Fibroblast of lung (primary cell): ENCODE data around the gene NCBP2.

Experiments
- EZH2 ChIP-seq: IDR thresholded peaks from 2 replicates; pipeline ENCODE4 v1.5.1; 2012; ENCODE audit warnings: low read length, control low read depth, mild to moderate bottlenecking; ENCODE audit errors: missing control alignments
- TF ChIP-seq, protein P1 (sequence below), 2 donors: IDR thresholded peaks in 1 of 2; conservative IDR thresholded peaks in 1 of 2; 1 replicate in 1 of 2; 2 replicates in 1 of 2; pipeline ENCODE4 v1.5.1; 2011 to 2012; ENCODE audit warnings: low read length in 2 of 2, control low read depth in 1 of 2, inconsistent platforms in 1 of 2, low read depth in 1 of 2, mild to moderate bottlenecking in 1 of 2

DNA sequence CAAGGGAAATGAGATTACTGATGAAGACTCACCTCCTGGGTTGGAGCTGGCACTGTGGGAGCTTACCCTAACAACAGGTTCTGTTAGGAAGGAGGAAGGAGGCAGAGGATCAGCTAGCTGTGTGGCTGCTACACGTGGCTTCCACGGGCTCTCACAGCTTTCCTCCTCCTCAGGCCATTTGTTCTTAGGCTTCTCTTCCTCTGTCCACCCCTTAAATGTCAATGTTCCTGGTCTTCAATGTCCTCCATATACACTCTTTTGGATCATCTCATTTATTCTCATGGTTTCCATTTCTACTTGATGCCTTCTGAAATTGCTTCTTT lies 21.3 kb upstream of the NCBP2 start:
- TF ChIP-seq, protein P1, sequence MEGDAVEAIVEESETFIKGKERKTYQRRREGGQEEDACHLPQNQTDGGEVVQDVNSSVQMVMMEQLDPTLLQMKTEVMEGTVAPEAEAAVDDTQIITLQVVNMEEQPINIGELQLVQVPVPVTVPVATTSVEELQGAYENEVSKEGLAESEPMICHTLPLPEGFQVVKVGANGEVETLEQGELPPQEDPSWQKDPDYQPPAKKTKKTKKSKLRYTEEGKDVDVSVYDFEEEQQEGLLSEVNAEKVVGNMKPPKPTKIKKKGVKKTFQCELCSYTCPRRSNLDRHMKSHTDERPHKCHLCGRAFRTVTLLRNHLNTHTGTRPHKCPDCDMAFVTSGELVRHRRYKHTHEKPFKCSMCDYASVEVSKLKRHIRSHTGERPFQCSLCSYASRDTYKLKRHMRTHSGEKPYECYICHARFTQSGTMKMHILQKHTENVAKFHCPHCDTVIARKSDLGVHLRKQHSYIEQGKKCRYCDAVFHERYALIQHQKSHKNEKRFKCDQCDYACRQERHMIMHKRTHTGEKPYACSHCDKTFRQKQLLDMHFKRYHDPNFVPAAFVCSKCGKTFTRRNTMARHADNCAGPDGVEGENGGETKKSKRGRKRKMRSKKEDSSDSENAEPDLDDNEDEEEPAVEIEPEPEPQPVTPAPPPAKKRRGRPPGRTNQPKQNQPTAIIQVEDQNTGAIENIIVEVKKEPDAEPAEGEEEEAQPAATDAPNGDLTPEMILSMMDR (conservative IDR thresholded peaks at IDR 0.05 in 1 of 2, IDR thresholded peaks at IDR 0.05 in 1 of 2; ENCODE audit: low read depth in 1 of 2, low read length in 2 of 2) = no peak
- TF ChIP-seq EZH2 = no peak
